HEK293 (cell line): Measurements from ENCODE around the gene ERAL1.

Experiments
- EGR2 ChIP-seq: fragments of 450-650 bp; formaldehyde crosslinking; IDR thresholded peaks from 2 replicates; pipeline ENCODE4 v1.5.1; 2016; ENCODE audit warnings: low read depth, missing biosample characterization, missing genetic modification characterization
- HOXC10 ChIP-seq: sonication (generic); formaldehyde crosslinking; IDR thresholded peaks from 2 replicates; pipeline ENCODE4 v1.8.1; 2023; ENCODE audit warnings: mild to moderate bottlenecking, missing genetic modification reagents
- INSM2 ChIP-seq: fragments of 450-650 bp; formaldehyde crosslinking; IDR thresholded peaks from 2 replicates; pipeline ENCODE4 v1.5.1; 2016; ENCODE audit warnings: missing biosample characterization, missing genetic modification characterization
- KLF7 ChIP-seq: fragments of 450-650 bp; formaldehyde crosslinking; IDR thresholded peaks from 2 replicates; pipeline ENCODE4 v1.5.1; 2016; ENCODE audit warnings: missing biosample characterization, missing genetic modification characterization, borderline replicate concordance
- OSR2 ChIP-seq: fragments of 450-650 bp; formaldehyde crosslinking; IDR thresholded peaks from 2 replicates; pipeline ENCODE4 v1.5.1; 2016; ENCODE audit warnings: missing biosample characterization, missing genetic modification characterization
- REPIN1 ChIP-seq: fragments of 450-650 bp; formaldehyde crosslinking; IDR thresholded peaks from 2 replicates; pipeline ENCODE4 v1.5.1; 2017; ENCODE audit warnings: missing biosample characterization, missing genetic modification characterization, low read depth
- SP2 ChIP-seq: fragments of 450-650 bp; formaldehyde crosslinking; IDR thresholded peaks from 2 replicates; pipeline ENCODE4 v1.5.1; 2016; ENCODE audit warnings: missing biosample characterization, missing genetic modification characterization
- SP7 ChIP-seq: fragments of 450-650 bp; formaldehyde crosslinking; IDR thresholded peaks from 2 replicates; pipeline ENCODE4 v1.5.1; 2016; ENCODE audit warnings: missing biosample characterization, missing genetic modification characterization
- YY2 ChIP-seq: fragments of 450-650 bp; formaldehyde crosslinking; IDR thresholded peaks from 2 replicates; pipeline ENCODE4 v1.5.1; 2016; ENCODE audit warnings: missing biosample characterization, missing genetic modification characterization
- ZBTB44 ChIP-seq: fragments of 450-650 bp; IDR thresholded peaks from 2 replicates; pipeline ENCODE4 v1.5.1; 2018; ENCODE audit warnings: missing biosample characterization, mild to moderate bottlenecking, missing genetic modification characterization
- ZBTB8A ChIP-seq: fragments of 450-650 bp; formaldehyde crosslinking; IDR thresholded peaks from 2 replicates; pipeline ENCODE4 v1.5.1; 2016; ENCODE audit warnings: missing biosample characterization, missing genetic modification characterization
- ZNF148 ChIP-seq: fragments of 450-650 bp; formaldehyde crosslinking; IDR thresholded peaks from 2 replicates; pipeline ENCODE4 v1.5.0; 2017; ENCODE audit warnings: missing biosample characterization, missing genetic modification characterization, borderline replicate concordance
- ZNF169 ChIP-seq: fragments of 450-650 bp; formaldehyde crosslinking; IDR thresholded peaks from 2 replicates; pipeline ENCODE4 v1.5.1; 2016; ENCODE audit warnings: missing biosample characterization, missing genetic modification characterization
- ZNF19 ChIP-seq: fragments of 450-650 bp; formaldehyde crosslinking; IDR thresholded peaks from 2 replicates; pipeline ENCODE4; 2016; ENCODE audit warnings: missing biosample characterization, missing genetic modification characterization, low read depth
- ZNF274 ChIP-seq, 2 experiments: fragments of 200-500 bp in 1 of 2; fragments of 450-650 bp in 1 of 2; sonication (Bioruptor generic) in 1 of 2; formaldehyde crosslinking in 1 of 2; IDR thresholded peaks; 2 replicates each; pipeline versions ENCODE4 v1.5.1 to v1.6.1; 2014 to 2016; ENCODE audit warnings: borderline replicate concordance in 1 of 2, inconsistent platforms in 1 of 2, low read length in 1 of 2, missing biosample characterization in 1 of 2, missing genetic modification characterization in 1 of 2
- ZNF302 ChIP-seq: fragments of 450-650 bp; formaldehyde crosslinking; IDR thresholded peaks from 2 replicates; pipeline ENCODE4 v1.5.1; 2016; ENCODE audit warnings: missing biosample characterization, missing genetic modification characterization, low read depth
- ZNF341 ChIP-seq: fragments of 450-650 bp; formaldehyde crosslinking; IDR thresholded peaks from 2 replicates; pipeline ENCODE4; 2016; ENCODE audit warnings: low read depth, missing biosample characterization, missing genetic modification characterization
- ZNF362 ChIP-seq: fragments of 450-650 bp; formaldehyde crosslinking; IDR thresholded peaks from 2 replicates; pipeline ENCODE4 v1.5.1; 2016; ENCODE audit warnings: missing biosample characterization, missing genetic modification characterization
- ZNF473 ChIP-seq: fragments of 450-650 bp; formaldehyde crosslinking; IDR thresholded peaks from 2 replicates; pipeline ENCODE4 v1.5.1; 2017; ENCODE audit warnings: missing biosample characterization, missing genetic modification characterization
- ZNF488 ChIP-seq: fragments of 450-650 bp; formaldehyde crosslinking; IDR thresholded peaks from 2 replicates; pipeline ENCODE4 v1.5.1; 2016; ENCODE audit warnings: missing biosample characterization, missing genetic modification characterization
- ZNF521 ChIP-seq: fragments of 450-650 bp; formaldehyde crosslinking; IDR thresholded peaks from 2 replicates; pipeline ENCODE4 v1.5.1; 2017; ENCODE audit warnings: missing biosample characterization, mild to moderate bottlenecking, missing genetic modification characterization
- ZNF529 ChIP-seq: fragments of 450-650 bp; formaldehyde crosslinking; IDR thresholded peaks from 2 replicates; pipeline ENCODE4 v1.5.1; 2017; ENCODE audit warnings: missing genetic modification characterization, missing biosample characterization; ENCODE audit not compliant: insufficient replicate concordance
- ZNF560 ChIP-seq: fragments of 450-650 bp; formaldehyde crosslinking; IDR thresholded peaks from 2 replicates; pipeline ENCODE4 v1.5.1; 2017; ENCODE audit warnings: missing biosample characterization, missing genetic modification characterization, borderline replicate concordance
- ZNF610 ChIP-seq: fragments of 450-650 bp; formaldehyde crosslinking; IDR thresholded peaks from 2 replicates; pipeline ENCODE4 v1.5.1; 2016; ENCODE audit warnings: missing biosample characterization, missing genetic modification characterization, borderline replicate concordance
- ZNF692 ChIP-seq: fragments of 450-650 bp; formaldehyde crosslinking; IDR thresholded peaks from 2 replicates; pipeline ENCODE4 v1.5.1; 2016; ENCODE audit warnings: missing biosample characterization, missing genetic modification characterization
- ZNF701 ChIP-seq: fragments of 450-650 bp; formaldehyde crosslinking; IDR thresholded peaks from 2 replicates; pipeline ENCODE4 v1.5.1; 2016; ENCODE audit warnings: missing biosample characterization, missing genetic modification characterization
- ZNF76 ChIP-seq: fragments of 450-650 bp; formaldehyde crosslinking; IDR thresholded peaks from 2 replicates; pipeline ENCODE4; 2016; ENCODE audit warnings: low read depth, missing biosample characterization, missing genetic modification characterization, borderline replicate concordance
- ZSCAN18 ChIP-seq: fragments of 450-650 bp; formaldehyde crosslinking; IDR thresholded peaks from 2 replicates; pipeline ENCODE4 v1.5.1; 2016; ENCODE audit warnings: missing biosample characterization, missing genetic modification characterization

Gene ERAL1

GRCh38 chr17:28865946-28866752 lies 11.3 kb downstream of the ERAL1 start (continued):
- TF ChIP-seq ZNF692 (no peak), ZNF148 (tag by site-specific recombination) (no peak), ZNF19 (tag by site-specific recombination) (no peak), ZNF521 (no peak), ZNF302 (tag by site-specific recombination) (no peak), EGR2 (tag by site-specific recombination) (no peak), INSM2 (tag by site-specific recombination) (0 out of 2 replicates have a peak, but pooled peaks have one; percentile 12), YY2 (no peak), ZNF701 (no peak), REPIN1 (no peak), ZNF473 (tag by site-specific recombination) (no peak), ZNF76 (tag by site-specific recombination) (no peak), SP7 (tag by site-specific recombination) (0 out of 2 replicates have a peak, but pooled peaks have one; percentile 22), ZNF529 (no peak), KLF7 (tag by site-specific recombination) (no peak), ZNF560 (tag by site-specific recombination) (no peak), ZBTB44 (no peak), ZNF169 (tag by site-specific recombination) (no peak), OSR2 (tag by site-specific recombination) (0 out of 2 replicates have a peak, but pooled peaks have one; percentile 28), HOXC10 (CRISPR knock-in tag) (no peak), SP2 (tag by site-specific recombination) (no peak), ZBTB8A (no peak), ZNF488 (tag by site-specific recombination) (no peak), ZNF341 (tag by site-specific recombination) (no peak), ZNF274 (IDR thresholded peaks at IDR 0.05; ENCODE audit: low read length) (no peak), ZNF274 (tag by site-specific recombination; IDR thresholded peaks at IDR 0.05; ENCODE audit: borderline replicate concordance) (no peak), ZSCAN18 (tag by site-specific recombination) (no peak), ZNF362 (tag by site-specific recombination) (0 out of 2 replicates have a peak, but pooled peaks have one; percentile 26), ZNF610 (no peak)
